H4 (cell line): ENCODE results near the gene HENMT1. TPM values are rescaled to one million over a fixed set of nuclear protein-coding genes. Genes with fewer than 3 reads are reported as not detected.
"Not testable (repeated sequence)": the region's sequence is repeated elsewhere in the genome, so short reads cannot be mapped to it uniquely, and the experiment has no call there.

ENCODE experiments used
- DNase-seq: peaks from one replicate; pipeline ENCODE4 v3.0.0-alpha.2; 2015; ENCODE audit warnings: low spot score
- total RNA-seq: library from RNA; depleted of rRNA; stranded (reverse); fragments of >200 nt; shearing (Covaris generic); gene quantifications from 2 replicates; pipeline ENCODE4 v1.2.3, GENCODE V29; 2014

HENMT1 gene
- total RNA-seq, 1 experiment from 2014 or later, result not detected

DNA sequence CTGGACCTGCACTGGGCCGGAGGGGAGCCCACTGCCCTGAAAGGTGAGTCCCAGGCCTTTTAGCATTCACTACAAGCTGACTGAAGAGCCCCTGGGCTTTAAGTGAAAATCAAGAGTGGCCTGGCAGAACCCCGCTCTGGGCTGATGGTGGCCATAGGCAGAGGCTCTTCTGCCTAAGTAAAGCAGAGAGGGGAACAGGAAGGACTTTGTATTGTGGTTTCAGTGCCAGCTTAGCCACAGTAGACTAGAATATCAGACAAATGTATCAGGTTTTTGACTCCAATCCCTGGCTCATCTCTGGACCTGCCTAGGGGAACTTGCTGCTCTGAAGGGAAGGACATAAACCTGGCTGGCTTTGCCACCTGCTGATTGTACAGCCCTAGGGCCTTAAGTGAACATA is 10.2 kb upstream of the HENMT1 start:
- DNase-seq, result no peak

DNA sequence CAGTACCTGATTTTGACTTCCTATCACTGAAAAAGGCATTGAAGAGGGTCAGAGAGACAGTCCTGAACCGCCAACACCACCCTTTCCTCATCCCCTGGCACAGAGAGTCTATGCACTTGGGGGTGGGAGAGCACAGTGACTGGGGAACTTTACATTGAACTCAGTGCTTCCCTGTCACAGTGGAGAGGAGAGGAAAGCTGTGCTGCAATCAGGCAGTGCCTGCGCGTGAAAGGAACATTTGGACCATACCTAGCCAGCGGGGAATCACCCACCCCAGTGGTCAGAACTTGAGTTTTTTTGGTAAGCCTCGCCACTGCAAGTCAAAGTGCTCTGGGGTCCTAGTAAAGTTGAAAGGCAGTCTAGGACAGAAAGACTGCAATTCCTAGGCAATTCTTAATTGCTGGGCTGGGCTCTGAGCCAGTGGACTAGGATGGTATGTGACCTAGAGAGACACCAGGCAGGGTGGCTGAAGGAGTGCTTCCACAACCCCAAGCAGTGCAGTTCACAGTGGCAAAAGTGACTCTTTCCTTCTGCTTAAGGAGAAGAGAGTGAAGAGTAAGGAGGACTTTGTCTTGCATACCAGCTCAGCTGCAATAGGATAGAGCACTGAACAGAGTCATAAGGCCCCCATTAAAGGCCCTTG is 9.4 kb upstream of the HENMT1 start:
- DNase-seq, result no peak

DNA sequence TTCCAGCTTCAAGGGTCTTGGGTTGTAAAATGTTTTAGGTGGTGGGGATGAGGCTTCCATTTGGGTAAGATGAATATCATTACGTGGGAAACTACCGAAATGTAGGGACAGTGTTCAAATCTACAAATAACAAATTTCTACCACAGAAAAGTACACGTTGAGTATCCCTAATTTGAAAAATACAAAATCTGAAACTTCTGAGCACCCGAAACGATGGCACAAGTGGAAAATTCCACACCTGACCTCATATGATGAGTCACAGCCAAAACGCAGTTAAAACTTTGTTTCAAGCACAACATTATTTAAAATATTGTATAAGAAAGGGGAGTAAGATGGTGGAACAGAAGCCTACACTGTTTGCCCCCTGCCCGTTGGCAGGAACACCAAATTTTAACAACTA is 8.8 kb upstream of the HENMT1 start:
- DNase-seq, result no peak

DNA sequence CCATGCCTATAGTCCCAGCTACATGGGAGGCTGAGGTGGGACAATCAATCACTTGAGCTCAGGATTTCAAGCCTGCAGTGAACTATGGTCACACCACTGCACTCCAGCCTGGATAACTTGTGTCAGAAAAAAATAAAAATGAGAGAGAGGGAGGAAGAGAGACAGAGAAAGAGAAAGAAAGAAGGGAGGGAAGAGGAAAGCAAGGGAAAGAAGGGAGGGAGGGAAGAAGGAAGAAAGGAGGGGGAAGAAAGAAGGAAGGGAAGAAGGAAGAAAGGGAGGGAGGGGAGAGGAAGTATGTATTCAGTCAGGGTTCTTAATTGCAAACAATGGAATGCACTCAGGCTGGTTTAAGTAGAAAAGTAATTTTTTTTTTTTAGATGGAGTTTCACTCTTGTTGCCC is 7.9 kb upstream of the HENMT1 start:
- no peak for DNase-seq

DNA sequence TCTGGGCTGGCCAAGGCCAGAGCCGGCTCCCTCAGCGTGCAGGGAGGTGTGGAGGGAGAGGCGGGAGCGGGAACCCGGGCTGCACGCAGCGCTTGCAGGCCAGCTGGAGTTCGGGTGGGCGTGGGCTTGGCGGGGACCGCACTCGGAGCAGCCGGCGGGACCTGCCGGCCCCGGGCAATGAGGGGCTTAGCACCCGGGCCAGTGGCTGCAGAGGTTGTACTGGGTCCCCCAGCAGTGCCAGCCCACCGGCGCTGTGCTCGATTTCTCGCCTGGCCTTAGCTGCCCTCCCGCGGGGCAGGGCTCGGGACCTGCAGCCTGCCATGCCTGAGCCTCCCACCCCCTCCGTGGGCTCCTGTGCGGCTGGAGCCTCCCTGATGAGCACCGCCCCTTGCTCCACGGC is 6.5 kb upstream of the HENMT1 start:
- DNase-seq, result not testable (repeated sequence)

DNA sequence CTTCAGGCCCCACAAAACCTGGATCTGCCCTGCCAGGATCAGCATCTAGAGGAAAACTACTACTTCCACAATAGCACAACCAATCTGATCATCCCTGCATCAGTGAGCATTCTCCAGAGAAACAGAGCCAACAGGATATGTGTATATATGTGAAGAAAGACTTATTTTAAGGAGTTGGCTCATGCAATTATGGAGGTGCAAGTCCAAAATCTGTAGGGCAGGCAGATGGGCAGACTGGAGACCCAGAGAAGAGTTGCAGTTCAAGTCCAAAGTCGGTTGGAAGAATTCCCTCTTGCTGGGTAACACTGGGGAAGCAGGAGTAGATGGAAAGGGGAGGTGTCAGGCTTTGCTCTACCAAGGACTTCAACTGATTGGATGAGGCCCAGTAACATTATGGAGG is 4.9 kb upstream of the HENMT1 start:
- no peak for DNase-seq

DNA sequence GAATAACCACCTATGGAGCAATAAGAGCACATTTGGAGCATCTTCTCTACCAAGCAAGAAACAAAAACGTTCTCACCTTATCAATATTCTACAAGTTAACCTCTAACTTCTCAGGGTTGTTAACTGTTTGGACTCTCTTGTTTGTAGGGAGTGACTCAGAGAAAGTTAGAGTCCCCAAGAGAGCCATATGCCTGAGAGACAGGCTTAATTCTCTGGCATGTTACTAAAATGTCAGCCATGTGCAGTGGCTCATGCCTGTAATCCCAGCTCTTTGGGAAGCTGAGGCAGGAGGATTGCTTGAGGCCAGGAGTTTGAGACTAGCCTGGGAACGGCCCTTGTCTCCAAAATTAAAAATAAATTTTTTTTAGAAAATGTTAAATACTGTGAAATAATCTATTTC is 4.2 kb upstream of the HENMT1 start:
- DNase-seq, result no peak

DNA sequence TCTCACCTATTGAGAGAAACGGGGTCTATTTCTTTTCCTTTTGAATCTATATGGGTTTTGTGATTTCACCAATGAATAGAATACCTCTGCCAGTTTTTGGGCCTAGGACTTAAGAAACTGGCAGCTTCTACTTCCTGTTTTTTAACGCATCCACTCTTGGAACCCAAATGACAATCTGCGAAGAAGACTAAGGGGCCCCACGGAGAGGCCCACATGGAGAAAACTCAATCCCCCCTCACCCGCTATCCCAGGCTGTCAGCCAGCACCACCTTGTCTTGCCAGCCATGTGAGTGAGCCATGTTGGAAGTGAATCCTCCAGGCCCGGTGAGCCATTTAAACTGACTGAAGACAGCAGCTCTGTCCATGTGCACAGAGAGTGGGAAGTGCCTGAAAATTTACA is 3.6 kb upstream of the HENMT1 start:
- no peak for DNase-seq

DNA sequence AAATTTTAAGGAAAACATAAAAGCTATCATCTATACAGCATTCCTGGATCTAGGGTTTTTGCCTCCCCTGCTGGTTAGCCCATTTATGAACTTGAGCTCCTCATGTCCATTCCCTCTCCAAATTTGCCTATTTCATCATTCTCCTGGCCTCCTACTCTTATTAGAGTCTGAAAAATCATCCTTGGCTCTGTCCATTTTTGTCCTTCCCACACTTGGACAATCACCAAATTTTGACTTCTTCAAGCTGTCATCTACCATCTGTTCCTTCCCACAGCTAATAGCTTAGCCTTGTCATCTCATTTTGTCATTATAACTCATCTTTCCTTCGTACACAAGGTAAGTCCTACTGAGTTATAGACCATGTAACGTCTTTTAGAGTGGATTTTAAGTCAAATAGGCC is 2.2 kb upstream of the HENMT1 start:
- no peak for DNase-seq

DNA sequence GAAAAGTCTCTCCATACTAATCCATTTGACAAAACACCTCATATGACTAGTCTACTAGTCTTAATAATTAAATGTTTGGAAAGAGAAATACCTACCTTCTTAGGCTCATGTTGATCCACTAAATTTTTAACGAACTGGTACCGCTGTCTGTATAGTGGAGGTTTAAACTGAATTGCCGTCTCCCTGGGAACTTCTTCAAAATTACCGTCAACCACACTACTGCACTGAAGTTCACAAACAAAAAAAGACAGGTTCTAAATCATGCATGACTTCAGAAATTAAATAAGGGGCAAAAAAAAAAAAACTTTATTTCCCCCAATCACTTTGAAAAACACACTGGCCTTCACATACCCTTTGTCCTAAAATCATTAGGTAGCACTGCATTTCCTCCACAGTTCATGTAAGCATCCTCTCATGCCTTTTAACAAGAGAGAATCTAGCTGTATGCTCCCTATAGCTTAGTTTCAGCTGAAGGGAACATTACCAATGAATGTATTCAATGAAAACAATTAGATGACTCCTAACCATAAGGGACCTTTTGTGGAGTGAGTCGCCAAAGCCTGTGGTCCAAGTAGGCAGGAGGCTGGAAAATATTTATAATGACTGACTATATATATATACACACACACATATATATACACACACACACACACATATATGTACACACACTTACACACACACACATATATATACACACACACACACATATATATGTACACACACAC is 3.4 kb downstream of the HENMT1 start:
- DNase-seq, result no peak

DNA sequence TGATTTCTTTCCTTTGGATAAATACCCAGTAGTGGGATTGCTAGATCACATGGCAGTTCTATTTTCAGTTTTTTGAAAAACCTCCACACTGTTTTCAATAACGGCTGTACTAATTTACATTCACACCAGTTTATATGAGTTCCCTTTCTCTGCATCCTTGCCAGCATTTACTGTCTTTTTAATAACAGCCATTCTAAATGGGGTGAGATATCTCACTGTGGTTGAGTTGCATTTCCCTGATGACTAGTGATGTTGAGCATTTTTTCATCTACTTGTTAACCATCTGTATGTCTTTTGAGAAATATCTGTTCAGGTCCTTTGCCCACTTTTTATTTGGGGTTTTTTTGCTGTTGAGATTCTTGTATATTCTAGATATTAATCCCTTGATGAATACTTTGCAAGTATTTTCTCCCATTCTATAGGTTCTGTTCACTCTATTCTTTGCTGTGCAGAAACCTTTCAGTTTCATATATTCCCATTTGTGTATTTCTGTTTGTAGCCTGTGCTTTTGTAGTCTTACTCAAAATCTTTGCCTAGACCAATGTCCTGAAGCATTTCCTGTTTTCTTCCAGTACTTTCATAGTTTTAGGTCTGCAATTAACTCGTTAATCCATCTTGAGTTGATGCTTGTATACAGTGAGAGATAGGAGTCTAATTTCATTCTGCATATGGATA is 7.3 kb downstream of the HENMT1 start:
- no peak for DNase-seq

DNA sequence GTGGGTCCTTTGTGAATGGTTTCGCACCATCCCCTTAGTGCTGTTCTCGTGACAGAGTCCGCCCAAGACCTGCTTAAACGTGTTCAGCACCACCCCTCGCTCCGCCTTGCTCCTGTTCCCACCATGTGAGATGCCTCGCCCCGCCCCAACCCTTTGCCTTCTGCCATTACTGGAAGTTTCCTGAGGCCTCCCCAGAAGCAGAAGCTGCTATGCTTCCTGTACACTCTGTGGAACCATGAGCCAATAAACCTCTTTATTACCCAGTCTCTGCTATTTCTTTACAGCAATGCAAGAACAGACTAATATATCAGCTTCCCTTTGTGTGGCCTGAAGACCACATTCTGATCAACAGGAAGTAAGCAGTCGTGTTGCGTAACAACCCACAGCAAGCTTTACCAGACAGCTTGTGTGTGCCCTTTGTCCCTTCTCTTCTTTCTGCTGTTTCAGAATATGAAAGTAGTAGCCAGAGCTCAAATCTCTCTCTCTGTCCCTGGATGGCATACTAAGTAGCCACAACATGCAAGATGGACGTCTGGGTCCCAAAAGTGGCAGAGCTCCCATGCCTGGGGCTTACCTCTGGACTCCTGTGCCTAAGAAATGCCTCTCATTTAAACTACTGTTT is 14.1 kb downstream of the HENMT1 start:
- peak; percentile 94 for DNase-seq

DNA sequence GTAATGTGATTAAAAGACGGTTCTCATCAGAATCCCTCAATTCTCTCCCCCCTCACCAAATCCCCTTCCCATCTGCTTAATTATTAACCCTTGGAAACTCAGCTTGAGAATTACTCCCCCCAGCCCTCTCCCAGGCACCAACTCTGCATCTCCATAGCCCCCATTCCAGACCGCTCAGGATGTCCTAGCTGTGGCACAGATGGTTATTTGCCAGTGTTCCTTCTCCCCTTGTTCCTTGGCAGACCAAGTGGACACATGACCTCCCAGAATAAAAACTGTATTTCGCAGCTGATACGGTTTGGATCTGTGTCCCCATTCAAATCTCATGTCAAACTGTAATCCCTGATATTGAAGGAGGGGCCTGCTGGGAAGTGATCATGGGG is 14.6 kb downstream of the HENMT1 start:
- DNase-seq, result no peak

DNA sequence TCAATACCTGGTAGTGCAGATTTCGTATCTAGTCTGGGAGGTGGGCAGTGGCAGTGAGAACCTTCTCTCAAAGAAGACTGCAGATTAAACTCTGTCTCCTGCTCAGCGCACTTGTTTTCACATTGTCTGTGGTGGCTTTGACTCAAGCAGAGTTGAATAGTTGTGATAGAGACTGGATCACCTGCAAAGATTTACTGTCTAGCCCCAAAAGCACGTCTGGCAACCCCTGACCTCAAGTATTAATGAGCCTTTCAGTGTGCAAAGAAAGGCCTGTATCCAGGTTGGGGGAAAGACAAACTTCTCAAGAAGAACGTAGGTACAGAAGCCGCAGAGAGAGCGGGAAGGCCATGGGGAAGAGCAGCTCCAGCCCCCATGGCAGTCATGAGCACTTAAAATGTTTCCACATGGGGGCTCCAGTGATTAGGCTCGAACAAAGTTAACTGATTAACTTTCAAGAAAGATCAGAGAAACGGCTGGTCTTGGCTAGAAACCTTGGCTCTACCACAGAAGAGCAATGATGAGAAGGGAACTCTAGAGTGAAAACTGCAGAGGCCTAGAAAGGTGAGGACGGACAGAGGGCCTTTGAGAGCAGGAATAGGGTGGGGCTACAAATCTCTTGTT is 15.2 kb downstream of the HENMT1 start:
- no peak for DNase-seq

DNA sequence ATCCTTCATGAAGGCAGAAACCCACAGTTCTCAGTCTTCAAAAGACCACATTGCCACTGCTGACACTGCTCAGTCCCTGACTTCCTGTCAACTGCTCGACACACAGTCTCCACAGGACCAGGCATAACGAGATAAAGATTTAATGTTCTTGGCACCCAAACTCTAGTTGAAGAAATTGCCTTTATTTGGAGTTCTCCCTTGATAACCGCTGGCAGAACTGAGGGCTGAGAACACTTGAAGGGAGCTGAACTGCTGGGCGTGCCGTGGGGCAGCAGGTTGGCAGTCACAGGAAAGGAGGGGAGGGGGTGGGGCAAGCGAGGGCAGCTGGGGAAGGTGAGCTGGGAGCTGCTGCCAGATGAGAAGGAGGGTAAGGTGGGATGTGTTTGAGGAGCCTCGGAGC is 15.9 kb downstream of the HENMT1 start:
- no peak for DNase-seq

DNA sequence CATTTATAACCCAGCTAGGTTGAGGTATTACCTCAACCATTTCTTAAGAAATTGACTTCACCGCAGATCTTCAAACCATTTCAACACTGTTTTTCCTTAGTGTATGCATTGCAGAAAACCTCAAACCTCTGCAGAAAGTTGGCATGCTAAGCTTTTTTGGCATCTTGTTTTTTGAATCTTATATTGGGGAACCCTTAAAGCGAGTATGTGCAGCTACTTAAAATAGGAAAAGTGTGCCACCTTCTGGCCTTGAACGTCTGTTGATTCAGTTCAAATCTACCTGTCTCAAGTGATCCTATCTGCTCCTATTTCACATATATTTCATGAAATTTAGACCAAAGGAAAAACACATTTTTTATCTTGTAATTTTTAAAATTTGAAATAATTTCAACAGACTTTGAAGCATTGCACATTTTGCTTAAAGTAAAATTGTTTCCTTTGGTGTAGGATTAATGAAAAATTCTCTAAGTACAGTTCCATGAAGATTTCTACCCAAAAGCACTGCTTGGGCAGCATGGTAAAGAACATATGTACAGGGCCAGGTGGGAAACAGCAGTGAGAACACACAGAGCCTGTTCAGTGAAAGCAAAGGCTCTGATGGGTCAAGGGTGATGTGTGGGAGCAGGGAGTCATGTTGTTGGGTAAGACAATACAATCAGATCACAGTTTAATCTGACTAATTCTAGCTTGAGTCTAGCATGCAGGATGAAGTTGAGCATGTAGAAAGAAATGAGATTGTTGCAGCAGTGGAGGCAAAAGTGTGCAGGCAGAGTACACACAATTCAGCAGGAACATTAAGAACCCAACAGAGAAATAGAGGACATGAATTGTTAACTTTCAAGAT is 17.2 kb downstream of the HENMT1 start:
- DNase-seq, result peak; percentile 70

DNA sequence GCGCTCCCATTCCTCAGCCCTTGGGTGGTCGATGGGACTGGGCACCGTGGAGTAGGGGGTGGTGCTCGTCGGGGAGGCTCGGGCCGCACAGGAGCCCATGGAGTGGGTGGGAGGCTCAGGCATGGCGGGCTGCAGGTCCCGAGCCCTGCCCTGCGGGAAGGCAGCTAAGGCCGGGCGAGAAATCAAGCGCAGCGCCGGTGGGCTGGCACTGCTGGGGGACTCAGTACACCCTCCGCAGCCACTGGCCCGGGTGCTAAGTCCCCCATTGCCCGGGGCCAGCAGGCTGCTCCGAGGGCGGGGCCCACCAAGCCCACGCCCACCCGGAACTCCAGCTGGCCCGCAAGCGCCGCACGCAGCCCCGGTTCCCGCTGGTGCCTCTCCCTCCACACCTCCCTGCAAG is 20.0 kb downstream of the HENMT1 start:
- DNase-seq, result not testable (repeated sequence)

DNA sequence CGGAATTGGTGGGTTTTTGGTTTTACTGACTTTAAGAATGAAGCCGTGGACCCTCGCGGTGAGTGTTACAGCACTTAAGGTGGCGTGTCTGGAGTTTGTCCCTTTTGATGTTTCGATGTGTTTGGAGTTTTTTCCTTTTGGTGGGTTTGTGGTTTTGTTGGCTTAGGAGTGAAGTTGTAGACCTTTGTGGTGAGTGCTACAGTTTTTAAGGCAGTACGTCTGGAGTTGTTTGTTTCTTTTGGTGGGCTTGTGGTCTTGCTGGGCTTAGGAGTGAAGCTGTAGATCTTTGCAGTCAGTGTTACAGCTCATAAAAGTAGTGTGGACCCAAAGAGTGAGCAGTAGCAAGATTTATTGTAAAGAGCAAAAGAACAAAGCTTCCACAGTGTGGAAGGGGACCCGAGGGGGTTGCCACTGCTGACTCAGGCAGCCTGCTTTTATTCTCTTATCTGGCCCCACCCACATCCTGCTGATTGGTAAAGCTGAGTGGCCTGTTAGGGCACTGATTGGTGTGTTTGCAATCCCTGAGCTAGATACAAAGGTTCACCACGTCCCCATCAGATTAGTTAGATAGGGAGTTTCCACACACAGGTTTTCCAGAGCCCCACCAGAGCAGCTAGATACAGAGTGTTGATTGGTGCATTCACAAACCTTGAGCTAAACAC is 20.9 kb downstream of the HENMT1 start:
- DNase-seq, result peak; percentile 14

DNA sequence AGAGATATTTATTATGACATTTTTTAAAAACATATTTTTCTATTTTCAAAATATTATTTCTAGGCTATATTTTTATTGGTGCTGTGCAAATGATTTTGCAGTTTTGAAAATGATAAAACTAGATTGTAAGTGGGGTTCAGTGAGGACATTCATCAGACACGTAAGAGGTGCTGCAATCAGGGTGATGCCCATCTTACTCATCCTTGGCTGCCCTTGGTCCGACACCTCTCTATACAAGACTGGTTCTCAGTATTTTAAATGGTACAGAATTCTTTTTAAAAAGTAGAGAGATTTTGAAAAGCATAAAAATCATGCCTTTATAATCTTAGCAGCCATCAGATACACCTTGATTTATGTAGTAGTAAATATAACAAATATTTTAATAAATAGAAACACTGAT is 24.0 kb downstream of the HENMT1 start:
- no peak for DNase-seq

DNA sequence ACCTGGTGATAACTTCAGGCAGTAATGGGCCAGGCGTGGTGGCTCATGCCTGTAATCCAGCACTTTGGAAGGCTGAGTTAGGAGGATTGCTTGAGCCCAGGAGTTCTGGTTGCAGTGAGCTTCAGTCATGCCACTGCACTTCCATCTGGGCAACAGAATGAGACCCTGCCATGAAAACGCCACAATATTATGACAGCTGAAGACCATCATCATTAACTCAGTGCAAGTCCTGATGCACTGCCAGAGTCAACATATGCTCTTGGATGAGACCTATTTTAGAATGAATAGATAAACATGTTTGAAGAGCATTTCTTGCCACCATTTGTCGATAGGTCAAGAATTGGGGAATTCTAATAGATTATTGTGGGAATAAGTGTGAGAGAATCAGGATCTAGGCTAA is 26.4 kb downstream of the HENMT1 start:
- no peak for DNase-seq

DNA sequence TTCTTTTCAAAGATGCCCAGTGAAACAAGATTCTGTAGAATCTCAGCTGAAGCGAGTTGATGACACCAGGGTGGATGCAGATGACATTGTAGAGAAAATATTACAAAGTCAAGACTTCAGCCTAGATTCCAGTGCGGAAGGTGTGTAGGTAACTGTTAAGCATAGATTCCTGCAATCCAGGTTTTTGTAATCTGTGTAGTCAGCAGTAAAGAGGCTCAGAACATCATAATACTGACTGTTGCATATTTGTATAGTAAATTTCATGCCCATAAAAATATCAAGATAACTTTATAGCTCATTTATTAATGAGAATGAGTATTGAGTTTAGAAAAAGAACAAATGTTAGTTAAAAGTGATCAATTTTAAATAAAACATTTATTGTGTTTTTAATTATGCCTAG is 32.2 kb downstream of the HENMT1 start:
- no peak for DNase-seq
